Stimulated activated CD4-positive, alpha-beta T cell treated with anti-CD3 and anti-CD28 coated beads, Interleukin-4, amount 100 ng/mL, for 1 hour (primary cell): ENCODE data around the gene MSLN.

Source experiments
- DNase-seq: peaks from one replicate; pipeline ENCODE4 v3.0.0-alpha.2; 2020

MSLN gene

GRCh38 chr16:760545-761343 lies at the start of gene MSLN:
MSLN (plus strand) TSS chr16:760734; CDS start chr16:762681, 1,947 bp downstream.
- DNase-seq = no peak

- no peak for DNase-seq
Observed at GRCh38 chr16:711084-711483, 49.5 kb upstream of the MSLN start.

DNA sequence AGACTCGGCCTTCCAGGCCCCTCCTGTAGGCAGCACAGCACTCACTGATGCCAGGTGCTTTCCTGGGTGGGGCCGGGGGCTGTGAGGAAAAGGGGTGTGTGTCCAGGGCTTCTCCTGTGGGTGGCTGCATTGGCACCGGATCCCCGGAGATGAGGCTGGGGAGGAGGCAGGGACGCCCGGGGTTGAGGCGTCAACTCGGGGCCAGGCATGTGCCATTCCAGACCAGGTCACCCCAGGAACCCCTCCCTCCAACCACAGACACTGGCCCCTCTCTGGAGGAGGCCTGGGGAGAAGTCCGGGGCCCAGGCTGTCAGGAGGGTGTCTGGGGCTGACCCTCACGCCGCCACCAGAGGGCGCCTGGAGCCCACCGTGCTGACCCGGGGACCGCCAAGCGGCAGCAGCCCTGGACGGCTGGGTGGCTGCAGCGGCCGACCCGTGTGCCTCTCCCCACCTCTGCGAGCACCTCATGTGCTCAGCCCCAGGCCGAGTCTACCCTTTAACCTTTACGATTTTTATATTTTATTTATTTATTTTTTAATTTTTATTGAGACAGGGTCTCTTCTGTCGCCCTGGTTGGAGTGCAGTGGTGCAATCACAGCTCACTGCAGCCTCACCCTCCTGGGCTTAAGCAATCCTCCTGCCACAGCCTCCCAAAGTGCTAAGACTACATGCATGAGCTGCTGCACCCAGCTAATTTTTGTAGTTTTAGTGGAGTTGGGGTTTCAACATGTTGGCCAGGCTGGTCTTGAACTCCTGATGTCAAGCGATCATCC lies 48.8 kb upstream of the MSLN start:
- peak; percentile 82 for DNase-seq

DNA sequence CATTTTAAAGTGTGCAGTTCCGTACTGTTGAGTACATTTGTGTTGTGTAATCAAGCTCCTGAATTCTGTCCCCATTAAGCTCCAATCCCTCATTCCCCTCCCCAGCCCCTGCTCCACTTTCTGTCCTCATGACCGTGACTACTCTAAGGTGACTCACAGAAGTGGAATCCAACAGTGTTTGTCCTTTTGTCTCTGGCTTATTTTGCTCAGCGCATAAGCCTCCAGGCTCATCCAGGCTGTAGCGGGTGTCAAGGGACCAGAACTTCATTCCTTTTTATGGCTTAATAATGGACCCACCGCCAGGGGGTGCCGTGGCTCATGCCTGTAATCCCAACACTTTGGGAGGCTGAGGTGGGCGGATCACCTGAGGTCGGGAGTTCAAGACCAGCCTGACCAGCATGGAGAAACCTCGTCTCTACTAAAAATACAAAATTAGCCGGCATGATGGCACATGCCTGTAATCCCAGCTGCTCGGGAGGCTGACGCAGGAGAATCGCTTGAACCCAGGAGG lies 47.7 kb upstream of the MSLN start:
- peak; percentile 55 for DNase-seq

- no peak for DNase-seq
Observed at GRCh38 chr16:714079-714478, 46.5 kb upstream of the MSLN start.

DNA sequence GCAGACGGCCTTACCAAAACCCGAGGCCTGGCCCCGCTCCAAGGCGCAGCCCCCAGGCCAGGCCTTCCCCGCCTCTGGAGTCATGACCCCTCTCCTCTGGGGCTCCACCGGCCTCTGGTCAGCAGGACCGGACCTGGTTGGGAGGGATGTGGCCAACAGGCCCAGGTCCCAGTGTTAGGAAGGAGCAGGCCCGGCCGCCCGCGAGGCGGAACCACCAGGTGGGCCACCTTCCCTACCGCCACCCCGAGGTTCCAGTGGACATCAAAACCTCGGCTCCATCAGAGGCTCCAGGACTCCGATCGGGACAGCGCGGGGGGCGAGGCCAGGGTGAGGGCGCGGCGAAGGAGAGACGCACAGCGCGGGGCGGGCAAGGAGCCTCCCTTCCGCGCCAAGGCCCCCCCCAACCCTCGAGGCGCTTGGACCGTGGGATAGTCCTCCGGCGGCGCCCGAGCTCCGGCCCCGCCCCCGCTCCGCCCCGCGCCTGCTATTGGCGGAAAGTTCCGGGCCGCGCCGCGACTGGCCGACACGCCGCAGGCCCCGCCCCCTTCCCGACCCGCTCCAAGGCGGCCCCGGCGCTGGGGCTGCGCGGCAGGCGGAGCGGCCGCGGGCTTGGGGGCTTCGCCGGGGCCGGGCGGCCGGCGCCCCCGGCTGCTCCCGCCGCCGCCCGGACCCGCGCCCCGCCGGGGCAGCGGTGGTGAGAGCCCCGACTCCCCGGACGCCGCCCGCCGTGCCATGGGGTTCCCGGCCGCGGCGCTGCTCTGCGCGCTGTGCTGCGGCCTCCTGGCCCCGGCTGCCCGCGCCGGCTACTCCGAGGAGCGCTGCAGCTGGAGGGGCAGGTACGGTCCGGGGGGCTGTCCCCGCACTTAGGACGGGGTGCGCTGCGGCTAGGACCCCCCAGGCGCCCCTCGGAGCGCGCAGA lies 45.7 kb upstream of the MSLN start, which contains the start of gene METRN:
TSS of gene METRN (plus strand) at position 561 of the 919 bp plus-strand sequence. CDS start at position 733, 172 bp downstream.
- peak; percentile 94 for DNase-seq

GRCh38 chr16:715477-716199 lies 44.9 kb upstream of the MSLN start:
- no peak for DNase-seq

DNA sequence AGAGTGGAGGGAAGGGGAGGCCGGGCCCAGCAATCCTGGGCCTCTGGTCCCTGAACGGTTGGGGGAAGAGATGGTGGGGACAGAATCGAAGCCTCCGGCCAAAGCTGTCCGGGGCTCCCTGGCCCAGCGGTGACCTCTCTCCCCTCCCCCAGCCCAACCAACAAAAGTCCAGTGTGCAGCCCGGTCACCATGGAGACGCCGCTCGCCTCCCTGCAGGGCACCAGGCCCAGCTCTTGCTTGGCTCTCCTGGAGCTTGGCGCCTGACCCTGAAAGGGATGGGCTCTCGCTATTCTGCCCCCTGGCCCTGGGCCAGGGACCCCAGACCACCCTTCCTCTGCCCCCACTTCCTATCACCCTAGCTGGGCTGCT lies 44.4 kb upstream of the MSLN start:
- DNase-seq = no peak

- DNase-seq = no peak
Observed at GRCh38 chr16:716768-717325, 43.7 kb upstream of the MSLN start.

GRCh38 chr16:717450-718245 lies 42.9 kb upstream of the MSLN start:
- DNase-seq = no peak

- no peak for DNase-seq
Observed at GRCh38 chr16:718389-718788, 42.1 kb upstream of the MSLN start.

GRCh38 chr16:718922-719321 lies 41.6 kb upstream of the MSLN start:
- no peak for DNase-seq

DNA sequence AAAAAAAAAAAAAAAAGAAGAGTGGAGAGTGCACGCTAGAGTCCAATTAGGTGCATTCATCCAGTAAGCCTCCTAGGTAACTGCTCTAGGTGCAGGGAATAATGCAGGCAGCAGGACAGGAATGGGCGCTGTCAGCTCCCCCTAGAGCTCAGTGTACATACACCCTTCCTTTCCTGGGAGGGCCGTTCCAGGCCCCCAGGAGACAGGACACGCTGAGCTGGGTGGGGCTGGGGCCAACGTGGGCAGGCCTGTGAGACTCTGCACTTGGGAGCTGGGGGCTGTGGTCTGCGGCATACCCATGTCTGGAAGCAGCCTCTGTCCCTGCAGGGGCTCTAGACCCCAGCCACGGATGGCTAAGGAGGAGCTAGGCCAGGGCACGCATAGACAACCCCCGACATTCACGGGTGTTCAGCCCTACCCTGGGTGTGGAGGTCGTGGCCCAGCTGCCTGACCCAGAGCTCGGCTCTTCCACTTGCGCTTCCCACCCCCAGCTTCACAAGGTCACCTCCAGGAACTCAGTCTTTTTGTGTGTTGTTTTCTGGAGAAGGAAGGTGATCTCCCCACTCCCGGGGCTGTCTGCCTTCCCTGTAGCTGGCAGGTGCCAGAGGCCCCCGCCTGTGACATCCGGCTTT lies 40.6 kb upstream of the MSLN start:
- no peak for DNase-seq

DNA sequence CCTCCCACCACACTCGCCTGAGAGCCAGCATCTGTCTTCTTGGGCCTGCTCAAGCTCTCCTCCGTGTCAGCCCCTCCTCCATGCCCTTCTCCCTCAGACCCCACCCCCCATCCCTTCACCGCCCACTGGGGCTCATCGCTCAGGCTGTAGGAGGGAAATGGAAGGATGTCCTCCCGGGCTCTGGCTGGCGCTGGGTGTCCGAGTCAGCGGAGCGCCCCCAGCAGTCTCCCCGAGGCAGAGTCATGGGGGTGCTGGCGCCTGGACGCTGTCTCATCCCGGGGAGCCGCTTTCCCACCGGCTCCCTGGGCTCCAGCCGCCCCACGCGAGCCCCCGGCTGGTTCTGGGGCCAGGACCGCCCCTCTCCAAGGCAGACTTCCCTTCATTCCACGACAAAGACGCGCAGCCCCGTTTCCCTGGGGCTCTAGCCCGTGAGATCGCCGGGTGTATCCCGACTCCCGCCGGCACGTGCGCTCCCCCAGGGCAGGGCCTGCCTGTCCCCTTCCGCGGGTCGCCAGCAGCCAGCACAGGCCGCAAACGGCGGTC lies 40.0 kb upstream of the MSLN start:
- DNase-seq = peak; percentile 35

DNA sequence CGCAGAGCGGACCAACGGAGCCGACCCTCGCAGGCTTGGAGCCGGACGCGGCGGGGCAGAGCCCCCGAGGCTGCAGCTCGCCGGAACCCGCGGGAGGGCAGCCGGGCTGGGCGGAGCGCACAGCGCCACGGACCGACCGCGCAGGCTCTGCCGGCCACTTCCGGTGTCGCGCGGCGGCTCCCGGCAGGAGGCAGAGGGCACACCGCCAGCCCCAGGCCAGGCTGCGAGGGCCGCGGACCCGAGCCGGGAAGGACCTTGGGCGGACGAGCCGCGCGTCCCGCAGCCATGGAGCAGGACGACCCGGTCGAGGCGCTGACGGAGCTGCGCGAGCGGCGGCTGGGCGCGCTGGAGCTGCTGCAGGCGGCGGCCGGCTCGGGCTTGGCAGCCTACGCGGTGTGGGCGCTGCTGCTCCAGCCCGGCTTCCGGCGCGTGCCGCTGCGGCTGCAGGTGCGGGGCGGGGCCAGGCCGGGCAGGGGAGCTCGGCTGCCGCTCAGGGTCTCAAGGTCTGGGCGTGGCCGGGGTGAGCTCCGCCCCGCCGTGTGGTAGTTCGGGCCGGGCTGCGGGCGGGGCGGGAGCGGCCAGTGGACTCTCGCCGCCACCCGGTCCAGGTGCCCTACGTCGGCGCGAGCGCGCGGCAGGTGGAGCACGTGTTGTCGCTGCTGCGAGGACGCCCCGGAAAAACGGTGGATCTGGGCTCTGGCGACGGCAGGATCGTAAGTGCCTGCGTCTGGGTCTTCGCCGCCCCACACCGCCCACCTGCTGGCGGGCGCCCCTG lies 39.4 kb upstream of the MSLN start, which contains the start of gene ANTKMT:
TSS of gene ANTKMT (plus strand) at position 157 of the 775 bp plus-strand sequence. CDS start at position 286, 129 bp downstream.
- peak; percentile 74 for DNase-seq

DNA sequence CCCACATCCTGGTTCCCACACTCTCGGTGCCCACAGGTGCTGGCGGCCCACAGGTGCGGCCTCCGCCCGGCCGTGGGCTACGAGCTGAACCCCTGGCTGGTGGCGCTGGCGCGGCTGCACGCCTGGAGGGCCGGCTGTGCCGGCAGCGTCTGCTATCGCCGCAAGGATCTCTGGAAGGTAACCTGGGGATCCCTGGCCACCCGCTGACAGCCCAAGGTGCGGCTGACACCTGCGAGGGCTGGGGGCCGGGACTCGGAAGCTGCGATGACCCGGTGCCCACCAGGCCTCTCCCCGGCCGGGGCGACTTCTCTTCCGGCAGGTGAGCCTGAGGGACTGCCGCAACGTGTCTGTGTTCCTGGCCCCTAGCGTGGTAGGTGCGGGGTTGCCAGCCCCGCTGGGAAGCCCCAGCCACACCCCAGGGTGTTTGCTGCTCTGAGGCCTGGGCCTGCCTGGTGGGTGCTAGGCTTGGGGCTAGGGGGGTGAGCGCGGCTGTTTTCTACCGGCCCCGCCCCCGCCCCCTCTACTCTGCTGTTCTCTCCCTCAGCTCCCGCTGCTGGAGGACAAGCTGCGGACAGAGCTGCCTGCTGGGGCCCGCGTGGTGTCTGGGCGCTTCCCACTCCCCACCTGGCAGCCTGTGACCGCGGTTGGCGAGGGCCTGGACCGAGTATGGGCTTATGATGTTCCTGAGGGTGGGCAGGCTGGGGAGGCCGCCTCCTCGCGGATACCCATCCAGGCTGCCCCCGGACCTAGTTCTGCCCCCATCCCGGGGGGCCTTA lies 38.6 kb upstream of the MSLN start:
- DNase-seq = no peak

DNA sequence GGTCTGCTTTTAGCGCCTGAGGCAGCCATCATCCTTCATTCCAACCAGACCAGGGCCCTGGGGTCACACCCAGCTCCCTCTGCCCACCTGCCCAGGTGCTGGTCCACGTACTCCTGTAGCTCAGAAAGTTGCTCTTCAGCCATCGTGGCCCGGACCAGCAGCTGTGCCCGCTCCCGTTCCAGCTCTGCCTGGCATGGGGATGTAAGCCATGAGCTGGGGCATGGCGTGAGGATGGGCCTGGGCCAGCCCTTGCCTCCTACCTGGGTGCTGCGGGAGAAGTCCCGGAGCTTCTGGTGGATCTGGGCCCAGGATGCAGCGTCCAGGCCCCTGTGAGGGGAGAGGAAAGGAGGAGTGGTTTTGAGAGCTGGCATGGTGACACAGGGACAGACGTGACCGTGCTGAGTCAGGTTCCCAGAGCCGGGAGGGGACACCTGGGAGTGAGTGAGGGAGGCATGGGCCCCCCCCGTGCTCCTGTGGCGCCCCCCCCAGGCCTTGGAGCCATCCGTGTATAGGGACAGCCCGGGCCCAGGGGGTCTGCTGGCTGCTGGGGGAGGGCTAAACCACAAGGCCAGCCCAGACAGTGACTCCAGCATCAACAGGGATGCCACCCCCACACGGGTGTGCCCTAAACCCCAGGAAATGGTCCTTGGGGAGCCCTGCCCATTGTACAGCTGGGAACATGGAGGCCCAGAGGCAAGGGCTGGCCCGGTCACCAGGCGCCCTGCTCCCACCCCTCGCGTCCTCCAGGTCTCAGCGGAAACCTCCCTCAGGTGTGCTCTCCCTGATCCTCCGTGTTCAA lies 37.5 kb upstream of the MSLN start:
- no peak for DNase-seq
